Astrocyte (in vitro differentiated cells and primary cell): ENCODE data around the gene TANGO6.

Experiments
- CTCF ChIP-seq: IDR thresholded peaks from 2 replicates; pipeline ENCODE4 v1.5.1; 2011; ENCODE audit warnings: low read depth, mild to moderate bottlenecking, inconsistent platforms, low read length, moderate library complexity; ENCODE audit not compliant: insufficient read depth
- EZH2 ChIP-seq: IDR thresholded peaks from 2 replicates; pipeline ENCODE4 v1.6.1; 2012; ENCODE audit warnings: mild to moderate bottlenecking, low read length, inconsistent platforms; ENCODE audit not compliant: insufficient read depth

GRCh38 chr16:68961778-68962402, 118.6 kb downstream of the TANGO6 start:
- TF ChIP-seq CTCF (no peak), EZH2 (no peak)
